Endothelial cell of umbilical vein (primary cell): ENCODE results near the gene GFOD1.

Experiments
- EZH2 ChIP-seq: IDR thresholded peaks from 2 replicates; pipeline ENCODE4 v1.6.1; 2012; ENCODE audit warnings: borderline replicate concordance, low read depth, mild to moderate bottlenecking, moderate library complexity, low read length, inconsistent platforms; ENCODE audit not compliant: severe bottlenecking
- JUN ChIP-seq: IDR thresholded peaks from 2 replicates; pipeline ENCODE4 v1.6.1; 2011; ENCODE audit warnings: borderline replicate concordance, low read depth; ENCODE audit not compliant: insufficient read length, insufficient read depth
- POLR2A ChIP-seq: IDR thresholded peaks from 2 replicates; pipeline ENCODE4 v1.6.1; 2012; ENCODE audit warnings: low read depth, mild to moderate bottlenecking, control low read depth, low read length
- POLR2AphosphoS5 ChIP-seq: IDR thresholded peaks from 2 replicates; pipeline ENCODE4 v1.6.1; 2012; ENCODE audit warnings: low read depth, mild to moderate bottlenecking, control low read depth, low read length, moderate library complexity; ENCODE audit not compliant: insufficient read depth
- TF ChIP-seq, protein P1 (sequence below), 2 donors: IDR thresholded peaks; 1 replicate in 1 of 2; 2 replicates in 1 of 2; pipeline ENCODE4 v1.5.1; 2011; ENCODE audit warnings: low read length in 2 of 2, mild to moderate bottlenecking in 2 of 2, moderate library complexity in 2 of 2, control low read depth in 1 of 2, inconsistent platforms in 1 of 2, low read depth in 1 of 2; ENCODE audit not compliant: insufficient read depth in 1 of 2; ENCODE audit errors: extremely low read depth in 1 of 2
- TF ChIP-seq, protein P2 (sequence below): IDR thresholded peaks from 2 replicates; pipeline ENCODE4 v1.6.1; 2011; ENCODE audit not compliant: insufficient read depth, insufficient read length

DNA sequence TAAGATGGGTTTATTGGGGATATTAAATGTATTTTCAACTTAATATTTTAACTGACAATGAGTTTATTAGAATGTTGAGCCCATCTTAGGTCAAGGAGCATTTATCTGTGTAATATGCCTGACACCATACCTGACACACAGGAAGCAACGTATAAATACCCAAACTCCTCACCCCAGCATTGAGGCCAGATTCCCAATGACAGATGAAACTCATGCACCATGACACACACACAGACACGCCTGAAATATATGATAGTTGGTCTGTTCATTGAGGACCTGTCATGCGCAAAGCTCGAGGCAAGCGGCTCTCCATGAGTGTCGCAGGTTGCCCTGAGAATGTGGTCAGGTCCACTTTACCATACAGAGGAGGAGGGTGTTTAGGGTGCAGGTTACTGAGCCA is 64.1 kb downstream of the GFOD1 start:
- TF ChIP-seq, protein P1, sequence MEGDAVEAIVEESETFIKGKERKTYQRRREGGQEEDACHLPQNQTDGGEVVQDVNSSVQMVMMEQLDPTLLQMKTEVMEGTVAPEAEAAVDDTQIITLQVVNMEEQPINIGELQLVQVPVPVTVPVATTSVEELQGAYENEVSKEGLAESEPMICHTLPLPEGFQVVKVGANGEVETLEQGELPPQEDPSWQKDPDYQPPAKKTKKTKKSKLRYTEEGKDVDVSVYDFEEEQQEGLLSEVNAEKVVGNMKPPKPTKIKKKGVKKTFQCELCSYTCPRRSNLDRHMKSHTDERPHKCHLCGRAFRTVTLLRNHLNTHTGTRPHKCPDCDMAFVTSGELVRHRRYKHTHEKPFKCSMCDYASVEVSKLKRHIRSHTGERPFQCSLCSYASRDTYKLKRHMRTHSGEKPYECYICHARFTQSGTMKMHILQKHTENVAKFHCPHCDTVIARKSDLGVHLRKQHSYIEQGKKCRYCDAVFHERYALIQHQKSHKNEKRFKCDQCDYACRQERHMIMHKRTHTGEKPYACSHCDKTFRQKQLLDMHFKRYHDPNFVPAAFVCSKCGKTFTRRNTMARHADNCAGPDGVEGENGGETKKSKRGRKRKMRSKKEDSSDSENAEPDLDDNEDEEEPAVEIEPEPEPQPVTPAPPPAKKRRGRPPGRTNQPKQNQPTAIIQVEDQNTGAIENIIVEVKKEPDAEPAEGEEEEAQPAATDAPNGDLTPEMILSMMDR (IDR thresholded peaks at IDR 0.05; ENCODE audit: extremely low read depth in 1 of 2, insufficient read depth in 1 of 2, low read depth in 1 of 2, low read length in 2 of 2), result no peak
- TF ChIP-seq POLR2A (no peak), EZH2 (no peak), POLR2AphosphoS5 (no peak), JUN (no peak)
- TF ChIP-seq, protein P2, sequence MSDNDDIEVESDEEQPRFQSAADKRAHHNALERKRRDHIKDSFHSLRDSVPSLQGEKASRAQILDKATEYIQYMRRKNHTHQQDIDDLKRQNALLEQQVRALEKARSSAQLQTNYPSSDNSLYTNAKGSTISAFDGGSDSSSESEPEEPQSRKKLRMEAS, result no peak
